Activated CD4-positive, alpha-beta T cell treated with anti-CD3 and anti-CD28 coated beads for 48 hours (primary cell): ENCODE data around the gene PFN3.
"Not testable (repeated sequence)": the region's sequence is repeated elsewhere in the genome, so short reads cannot be mapped to it uniquely, and the experiment has no call there.

Experiments
- DNase-seq: peaks from one replicate; pipeline ENCODE4 v3.0.0-alpha.2; 2020

Gene PFN3

GRCh38 chr5:177372034-177372896 lies 28.2 kb downstream of the PFN3 start:
- DNase-seq, result peak; percentile 31

GRCh38 chr5:177371120-177372033 lies 29.1 kb downstream of the PFN3 start:
- DNase-seq, result no peak

- peak; percentile 77 for DNase-seq
Measured at GRCh38 chr5:177370488-177371119, 29.9 kb downstream of the PFN3 start.

GRCh38 chr5:177369645-177370440 lies 30.6 kb downstream of the PFN3 start:
- no peak for DNase-seq

GRCh38 chr5:177368869-177369644 lies 31.4 kb downstream of the PFN3 start:
- DNase-seq, result peak; percentile 49

GRCh38 chr5:177367981-177368868 lies 32.2 kb downstream of the PFN3 start:
- DNase-seq, result no peak

- DNase-seq, result no peak
Measured at GRCh38 chr5:177367323-177367848, 33.1 kb downstream of the PFN3 start.

- DNase-seq, result peak; percentile 28
Measured at GRCh38 chr5:177366528-177367322, 33.7 kb downstream of the PFN3 start.

GRCh38 chr5:177365845-177366527 lies 34.5 kb downstream of the PFN3 start:
- DNase-seq, result no peak

- peak; percentile 59 for DNase-seq
Measured at GRCh38 chr5:177364159-177364962, 36.1 kb downstream of the PFN3 start.

- no peak for DNase-seq
Measured at GRCh38 chr5:177363565-177363964, 36.9 kb downstream of the PFN3 start.

- peak; percentile 74 for DNase-seq
Measured at GRCh38 chr5:177362610-177363507, 37.6 kb downstream of the PFN3 start.

GRCh38 chr5:177362292-177362609 lies 38.2 kb downstream of the PFN3 start:
- no peak for DNase-seq

- DNase-seq, result peak; percentile 40
Measured at GRCh38 chr5:177361418-177362291, 38.8 kb downstream of the PFN3 start.

GRCh38 chr5:177360740-177361139 lies 39.7 kb downstream of the PFN3 start:
- DNase-seq, result not testable (repeated sequence)

GRCh38 chr5:177359860-177360259 lies 40.6 kb downstream of the PFN3 start:
- no peak for DNase-seq
